ENCODE measurements around the gene TBC1D1.
"Not testable (repeated sequence)": the region's sequence is repeated elsewhere in the genome, so short reads cannot be mapped to it uniquely, and the experiment has no call there.

The TBC1D1 gene

DNA sequence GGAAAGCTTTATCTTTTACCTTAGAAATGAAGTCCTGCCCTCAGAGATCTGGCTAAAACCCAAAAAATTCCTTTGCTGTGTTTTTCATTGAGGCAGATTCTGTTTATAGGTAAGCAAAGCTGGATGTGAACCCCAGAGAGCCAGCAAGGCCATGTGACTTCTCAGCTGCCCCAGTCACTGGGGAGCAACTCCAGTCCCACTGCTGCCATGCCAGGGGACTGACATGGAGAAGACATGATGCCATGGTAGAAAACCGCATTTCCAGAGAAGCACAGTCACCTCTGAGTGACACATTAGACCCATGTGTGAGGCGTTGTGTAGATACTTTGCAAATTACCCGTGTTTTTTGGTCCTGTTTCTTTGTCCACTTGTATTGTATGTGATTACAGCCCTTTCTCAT lies 114.8 kb downstream of the TBC1D1 start:
- Mint-ChIP-seq H3K4me1 (ENCODE audit: low read depth) (peaks cover 13% of the 10 kb centered on the region), H3K4me3 (no peak overlapping the region), H3K36me3 (ENCODE audit: low read depth) (no peaks in the 10 kb centered on the region), H3K27ac (no peak overlapping the region), H3K9me3 (no peaks in the 10 kb centered on the region), H3K27me3 (ENCODE audit: low read depth) (no peaks in the 10 kb centered on the region)

DNA sequence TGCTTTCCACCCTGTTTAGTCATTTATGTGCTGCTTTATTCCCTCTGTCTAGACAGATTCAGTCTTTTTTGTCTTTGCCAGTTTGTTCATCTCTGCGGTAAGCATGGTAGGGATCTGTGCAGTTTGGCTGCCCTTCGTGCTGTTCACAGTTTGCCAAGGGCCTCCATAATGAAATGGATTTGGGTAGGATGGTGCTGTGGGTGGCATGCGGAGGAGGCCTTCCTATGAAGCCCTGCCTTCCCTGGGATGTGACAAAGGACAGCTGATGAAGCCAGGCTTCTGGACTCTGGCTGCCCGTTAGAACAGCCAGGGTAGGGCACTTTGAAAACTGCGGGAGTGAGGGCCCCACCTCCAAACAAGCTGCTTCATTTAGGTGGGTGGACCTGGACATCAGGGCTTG lies 116.8 kb downstream of the TBC1D1 start:
- no peak overlapping the region for H3K27ac Mint-ChIP-seq
- H3K4me1 Mint-ChIP-seq (ENCODE audit: low read depth): peaks cover 15% of the 10 kb centered on the region
- H3K27me3 Mint-ChIP-seq (ENCODE audit: low read depth): no peaks in the 10 kb centered on the region
- no peak overlapping the region for H3K4me3 Mint-ChIP-seq
- no peaks in the 10 kb centered on the region for H3K36me3 Mint-ChIP-seq (ENCODE audit: low read depth)
- H3K9me3 Mint-ChIP-seq: no peaks in the 10 kb centered on the region

DNA sequence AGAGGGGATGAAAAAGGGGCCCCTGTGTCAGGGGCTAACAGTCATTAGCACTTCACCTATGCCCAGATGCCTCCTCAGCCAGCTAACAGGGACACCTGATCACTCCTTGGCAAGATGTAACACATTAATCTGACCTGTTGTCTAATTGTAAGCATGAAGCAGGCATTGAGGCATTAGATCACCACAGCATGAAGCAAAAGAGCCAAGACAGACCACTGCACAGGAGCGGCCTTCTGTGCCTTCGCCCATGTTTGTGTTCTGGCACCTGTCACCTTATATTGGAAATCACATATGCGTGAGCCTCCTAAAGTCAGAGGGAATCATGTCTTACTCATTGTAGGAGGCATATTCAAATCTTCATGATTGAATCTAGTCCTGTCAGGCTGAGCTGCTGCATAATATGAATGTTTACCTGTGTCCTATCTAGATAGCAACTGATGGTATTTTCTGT lies 117.7 kb downstream of the TBC1D1 start:
- H3K4me1 Mint-ChIP-seq (ENCODE audit: low read depth): peaks cover 11% of the 10 kb centered on the region

DNA sequence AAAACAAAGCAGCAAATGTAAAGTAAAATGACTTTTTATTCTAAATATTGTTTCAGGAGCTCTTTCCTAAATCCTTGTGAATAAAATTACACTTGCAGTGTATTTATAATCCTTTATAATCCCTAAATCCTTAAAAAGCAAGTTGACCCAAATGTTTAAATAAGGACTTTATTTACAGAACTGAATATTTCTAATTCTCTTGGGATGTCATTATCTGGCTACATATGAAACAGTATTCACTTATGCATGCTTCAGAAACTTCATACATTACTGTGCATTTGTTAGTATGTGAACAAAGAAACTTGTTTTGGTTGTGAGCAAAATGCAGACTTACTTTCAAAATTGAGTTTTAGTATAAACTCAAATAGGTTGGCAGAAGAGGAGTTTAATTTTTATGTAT lies 118.5 kb downstream of the TBC1D1 start:
- no peaks in the 10 kb centered on the region for H3K9me3 Mint-ChIP-seq
- peaks cover 11% of the 10 kb centered on the region for H3K4me1 Mint-ChIP-seq (ENCODE audit: low read depth)
- H3K27ac Mint-ChIP-seq: no peak overlapping the region
- H3K4me3 Mint-ChIP-seq: no peak overlapping the region
- no peaks in the 10 kb centered on the region for H3K36me3 Mint-ChIP-seq (ENCODE audit: low read depth)
- H3K27me3 Mint-ChIP-seq (ENCODE audit: low read depth): no peaks in the 10 kb centered on the region

More for the DNA sequence above, 117.7 kb downstream of the TBC1D1 start:
- H3K36me3 Mint-ChIP-seq (ENCODE audit: low read depth): no peaks in the 10 kb centered on the region
- no peaks in the 10 kb centered on the region for H3K9me3 Mint-ChIP-seq
- no peak overlapping the region for H3K27ac Mint-ChIP-seq
- H3K27me3 Mint-ChIP-seq (ENCODE audit: low read depth): no peaks in the 10 kb centered on the region
- H3K4me3 Mint-ChIP-seq: no peak overlapping the region

DNA sequence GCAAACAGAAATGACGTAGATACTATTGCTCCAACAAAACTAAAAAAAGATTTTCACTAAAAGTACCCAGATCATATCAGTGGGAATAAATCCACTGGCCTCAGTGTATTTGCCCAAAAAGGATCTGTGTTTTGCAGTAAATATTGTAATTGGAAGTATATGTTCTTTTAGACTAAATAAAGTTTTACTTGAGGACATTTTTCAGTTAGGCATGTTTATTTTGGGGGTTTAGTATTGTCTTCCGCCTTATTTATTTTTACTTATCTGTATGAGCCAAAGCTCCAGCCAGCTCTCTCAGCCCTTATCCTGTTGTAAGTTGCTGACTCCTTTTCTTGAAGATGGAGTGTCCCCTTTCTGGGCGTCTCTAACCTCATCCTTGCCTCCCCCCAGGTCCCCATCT lies 119.1 kb downstream of the TBC1D1 start:
- no peaks in the 10 kb centered on the region for H3K27me3 Mint-ChIP-seq (ENCODE audit: low read depth)
- no peak overlapping the region for H3K4me3 Mint-ChIP-seq
- H3K9me3 Mint-ChIP-seq: no peaks in the 10 kb centered on the region
- H3K27ac Mint-ChIP-seq: no peak overlapping the region
- peaks cover 11% of the 10 kb centered on the region for H3K4me1 Mint-ChIP-seq (ENCODE audit: low read depth)
- no peaks in the 10 kb centered on the region for H3K36me3 Mint-ChIP-seq (ENCODE audit: low read depth)

DNA sequence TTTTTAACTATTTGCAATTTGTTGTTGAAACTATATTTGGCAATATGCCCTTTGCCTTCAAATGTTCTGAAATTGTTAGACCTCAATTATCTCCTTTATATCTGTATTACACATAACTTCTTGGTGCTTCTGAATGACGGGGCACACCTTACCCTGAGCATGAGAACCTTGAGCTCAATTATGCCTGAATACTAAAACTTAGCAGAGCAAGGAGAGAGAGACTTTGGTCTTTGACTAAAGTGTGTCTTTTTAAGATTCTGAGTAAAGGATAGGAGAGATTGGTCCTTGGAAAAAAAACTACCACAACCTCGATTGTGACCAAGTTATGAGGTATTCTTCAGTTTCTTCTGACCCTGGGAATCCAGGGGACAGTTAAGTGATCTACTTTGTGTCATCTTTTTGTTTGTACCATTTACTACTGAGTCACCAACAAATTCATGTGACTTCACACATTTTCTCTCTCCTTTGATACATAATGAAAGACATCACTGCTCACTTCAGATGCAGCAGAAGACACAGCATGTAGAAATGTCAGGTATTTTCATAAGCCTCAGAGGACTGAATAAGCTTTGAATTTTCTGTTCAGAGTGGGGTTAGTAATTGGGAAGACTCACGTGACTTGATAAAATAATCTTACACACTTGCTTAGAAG lies 120.8 kb downstream of the TBC1D1 start:
- H3K4me1 Mint-ChIP-seq (ENCODE audit: low read depth): peaks cover 5% of the 10 kb centered on the region
- no peak overlapping the region for H3K4me3 Mint-ChIP-seq
- H3K9me3 Mint-ChIP-seq: no peaks in the 10 kb centered on the region
- no peak overlapping the region for H3K27ac Mint-ChIP-seq
- no peaks in the 10 kb centered on the region for H3K27me3 Mint-ChIP-seq (ENCODE audit: low read depth)
- H3K36me3 Mint-ChIP-seq (ENCODE audit: low read depth): peaks cover 2% of the 10 kb centered on the region

DNA sequence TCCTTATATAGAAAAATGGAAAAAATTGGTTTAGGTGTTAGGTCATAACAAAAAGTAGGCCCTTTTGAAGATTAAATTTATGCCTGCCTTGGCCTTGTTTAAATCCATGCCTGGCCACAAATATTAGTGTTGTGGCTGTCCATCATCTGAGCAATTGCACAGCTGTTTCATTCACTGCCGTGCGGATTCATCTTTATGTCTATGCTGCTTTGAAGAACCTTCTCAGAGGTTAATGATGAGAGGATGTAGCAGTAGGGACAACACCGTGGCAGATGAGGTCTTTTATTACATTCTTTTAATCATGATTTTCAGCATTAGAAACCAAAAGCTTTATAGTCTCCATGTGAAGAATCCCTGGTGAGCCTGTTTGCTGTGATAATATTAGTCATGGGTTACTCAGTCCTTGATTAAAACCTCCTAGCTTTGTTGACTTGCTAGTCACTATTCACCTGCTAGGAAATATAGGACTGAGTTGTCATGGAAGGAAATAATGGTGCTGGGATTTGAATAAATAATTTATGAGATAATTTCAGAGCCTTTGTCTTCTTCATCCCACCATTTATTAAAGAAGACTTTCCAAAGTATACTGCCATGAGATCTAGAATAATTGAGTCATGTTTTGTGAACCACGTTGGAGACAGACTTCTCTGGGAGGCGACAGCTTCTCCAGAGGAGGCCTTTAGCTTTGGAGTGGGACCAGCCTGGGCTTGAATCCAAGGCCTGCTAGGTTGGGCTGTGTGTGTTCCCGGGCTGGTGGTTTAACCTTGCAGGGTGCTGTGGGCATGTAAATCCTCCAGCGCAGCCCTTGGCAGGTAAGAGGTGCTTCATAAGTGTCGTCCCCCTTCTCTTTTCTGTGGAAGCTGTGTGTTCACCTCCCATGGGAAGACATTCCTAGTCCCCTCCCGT lies 122.8 kb downstream of the TBC1D1 start:
- H3K9me3 Mint-ChIP-seq: no peaks in the 10 kb centered on the region
- H3K4me3 Mint-ChIP-seq: no peak overlapping the region
- peaks cover 5% of the 10 kb centered on the region for H3K4me1 Mint-ChIP-seq (ENCODE audit: low read depth)

DNA sequence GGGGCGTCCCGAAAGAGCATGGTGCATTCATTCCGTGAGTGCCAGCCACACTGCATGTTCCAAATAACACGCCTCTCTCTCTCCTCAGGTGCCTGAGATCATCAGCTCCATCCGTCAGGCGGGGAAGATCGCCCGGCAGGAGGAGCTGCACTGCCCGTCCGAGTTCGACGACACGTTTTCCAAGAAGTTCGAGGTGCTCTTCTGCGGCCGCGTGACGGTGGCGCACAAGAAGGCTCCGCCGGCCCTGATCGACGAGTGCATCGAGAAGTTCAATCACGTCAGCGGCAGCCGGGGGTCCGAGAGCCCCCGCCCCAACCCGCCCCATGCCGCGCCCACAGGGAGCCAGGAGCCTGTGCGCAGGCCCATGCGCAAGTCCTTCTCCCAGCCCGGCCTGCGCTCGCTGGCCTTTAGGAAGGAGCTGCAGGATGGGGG lies 123.6 kb downstream of the TBC1D1 start:
- Mint-ChIP-seq H3K27me3 (ENCODE audit: low read depth) (no peaks in the 10 kb centered on the region), H3K4me3 (no peak overlapping the region), H3K4me1 (ENCODE audit: low read depth) (peaks cover 5% of the 10 kb centered on the region), H3K36me3 (ENCODE audit: low read depth) (peaks cover 11% of the 10 kb centered on the region), H3K27ac (no peak overlapping the region), H3K9me3 (no peaks in the 10 kb centered on the region)

More for the DNA sequence above, 122.8 kb downstream of the TBC1D1 start:
- H3K27ac Mint-ChIP-seq: no peak overlapping the region
- H3K27me3 Mint-ChIP-seq (ENCODE audit: low read depth): no peaks in the 10 kb centered on the region
- peaks cover 10% of the 10 kb centered on the region for H3K36me3 Mint-ChIP-seq (ENCODE audit: low read depth)

DNA sequence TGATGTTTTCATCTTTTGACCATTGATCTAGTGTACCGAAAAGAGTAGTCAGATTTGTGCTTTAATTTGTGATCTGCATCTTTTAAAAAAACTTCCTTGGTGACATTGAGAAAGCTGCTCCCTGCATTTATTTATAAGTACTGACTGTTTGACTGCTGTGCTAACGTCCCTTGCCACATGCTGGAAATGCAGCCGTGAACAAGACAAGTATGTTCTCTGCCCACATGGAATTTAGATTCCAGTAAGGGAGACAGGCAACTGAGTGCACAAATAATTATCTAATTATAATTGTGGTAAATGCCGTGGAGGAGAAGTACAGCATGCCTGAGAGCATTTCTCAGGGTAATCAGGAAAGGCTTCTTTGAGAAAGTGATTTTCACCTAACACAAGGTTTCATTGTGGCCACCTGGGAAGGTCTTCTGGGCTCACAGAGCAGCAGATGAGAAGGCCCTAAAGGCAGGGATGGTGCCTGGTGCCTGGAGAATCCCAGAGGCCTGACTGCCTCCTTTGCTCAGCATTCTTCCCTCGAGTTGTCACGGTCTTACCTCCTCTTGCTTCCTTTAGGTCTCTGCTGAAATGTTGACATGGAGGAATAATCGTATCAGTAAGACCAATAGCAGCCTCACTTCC lies 125.1 kb downstream of the TBC1D1 start:
- peaks cover 18% of the 10 kb centered on the region for H3K36me3 Mint-ChIP-seq (ENCODE audit: low read depth)

DNA sequence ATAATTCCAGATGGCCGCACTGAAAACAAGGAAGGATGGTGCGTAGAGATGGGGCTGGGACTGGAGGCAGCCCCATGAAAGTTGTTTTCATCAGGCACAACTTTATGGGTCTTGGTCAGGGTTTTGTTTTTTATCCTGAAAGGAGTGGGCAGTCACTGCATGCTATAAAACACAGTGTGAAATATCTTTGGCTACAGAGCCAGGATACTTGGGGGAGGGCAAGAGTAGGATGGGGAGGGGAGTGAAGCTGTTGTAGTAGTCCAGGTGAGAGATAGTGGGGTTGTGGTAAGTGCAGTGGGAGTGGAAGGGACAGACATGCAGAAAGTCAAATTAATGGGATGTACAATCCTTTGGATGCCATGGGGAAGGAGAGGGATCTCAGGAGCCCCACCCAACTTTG lies 125.8 kb downstream of the TBC1D1 start:
- Mint-ChIP-seq H3K27ac (no peak overlapping the region), H3K36me3 (ENCODE audit: low read depth) (peaks cover 25% of the 10 kb centered on the region), H3K27me3 (ENCODE audit: low read depth) (no peaks in the 10 kb centered on the region), H3K4me1 (ENCODE audit: low read depth) (no peaks in the 10 kb centered on the region), H3K4me3 (no peak overlapping the region), H3K9me3 (peaks cover 4% of the 10 kb centered on the region)

More for the DNA sequence above, 125.1 kb downstream of the TBC1D1 start:
- peaks cover 1% of the 10 kb centered on the region for H3K4me1 Mint-ChIP-seq (ENCODE audit: low read depth)
- no peaks in the 10 kb centered on the region for H3K27me3 Mint-ChIP-seq (ENCODE audit: low read depth)
- H3K27ac Mint-ChIP-seq: no peak overlapping the region
- H3K4me3 Mint-ChIP-seq: no peak overlapping the region
- H3K9me3 Mint-ChIP-seq: peaks cover 4% of the 10 kb centered on the region

DNA sequence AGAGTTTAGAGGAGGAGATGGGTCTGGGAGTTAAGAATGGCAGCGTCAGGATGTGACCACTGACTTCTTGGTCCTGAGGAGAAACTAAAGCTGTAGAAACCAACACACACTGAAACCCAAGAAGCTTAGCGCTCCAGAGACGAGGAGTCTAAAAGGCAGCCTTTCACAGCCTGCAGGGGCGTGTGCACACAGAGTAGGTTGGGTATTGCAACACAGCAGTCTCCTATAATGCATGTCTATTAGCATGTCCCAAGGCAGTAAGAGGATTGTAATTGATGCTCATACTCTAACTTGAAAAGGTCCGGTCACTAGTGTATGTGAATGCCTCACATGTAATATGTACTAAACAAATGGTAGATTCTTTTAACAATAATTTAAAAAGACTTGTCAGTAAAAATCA lies 126.7 kb downstream of the TBC1D1 start:
- peaks cover 34% of the 10 kb centered on the region for H3K36me3 Mint-ChIP-seq (ENCODE audit: low read depth)
- no peak overlapping the region for H3K27ac Mint-ChIP-seq
- no peak overlapping the region for H3K4me3 Mint-ChIP-seq
- no peaks in the 10 kb centered on the region for H3K4me1 Mint-ChIP-seq (ENCODE audit: low read depth)
- no peaks in the 10 kb centered on the region for H3K27me3 Mint-ChIP-seq (ENCODE audit: low read depth)
- H3K9me3 Mint-ChIP-seq: peaks cover 4% of the 10 kb centered on the region

DNA sequence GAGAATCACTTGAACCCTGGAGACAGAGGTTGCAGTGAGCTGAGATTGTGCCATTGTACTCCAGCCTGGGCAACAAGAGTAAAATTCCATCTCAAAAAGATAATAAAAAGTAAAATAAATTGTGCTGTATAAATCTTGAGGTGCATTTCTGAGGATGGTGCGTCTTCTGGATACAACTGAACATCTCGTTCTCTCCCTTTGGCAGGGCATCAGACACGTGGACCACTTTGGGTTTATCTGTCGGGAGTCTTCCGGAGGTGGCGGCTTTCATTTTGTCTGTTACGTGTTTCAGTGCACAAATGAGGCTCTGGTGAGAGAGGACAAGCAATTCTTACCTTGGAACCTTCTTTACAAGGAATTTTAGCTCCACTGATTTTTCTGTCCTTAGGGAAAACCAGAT lies 129.5 kb downstream of the TBC1D1 start:
- no peak overlapping the region for H3K27ac Mint-ChIP-seq
- H3K27me3 Mint-ChIP-seq (ENCODE audit: low read depth): no peaks in the 10 kb centered on the region

DNA sequence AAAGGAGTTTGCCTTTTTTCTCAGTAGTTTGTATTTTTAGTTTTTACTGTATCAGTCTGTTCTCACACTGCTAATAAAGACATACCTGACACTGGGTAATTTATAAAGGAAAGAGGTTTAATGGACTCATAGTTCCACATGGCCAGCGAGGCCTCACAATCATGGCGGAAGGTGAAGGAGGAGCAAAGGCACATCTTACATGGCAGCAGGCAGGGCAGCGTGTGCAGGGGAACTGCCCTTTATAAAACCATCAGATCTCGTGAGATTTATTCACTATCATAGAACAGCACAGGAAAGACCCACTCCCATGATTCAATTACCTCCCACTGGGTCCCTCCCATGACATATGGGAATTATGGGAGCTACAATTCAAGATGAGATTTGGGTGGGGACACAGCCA lies 130.1 kb downstream of the TBC1D1 start:
- H3K36me3 Mint-ChIP-seq (ENCODE audit: low read depth): peaks cover 33% of the 10 kb centered on the region

More for the DNA sequence above, 129.5 kb downstream of the TBC1D1 start:
- Mint-ChIP-seq H3K36me3 (ENCODE audit: low read depth) (peaks cover 34% of the 10 kb centered on the region), H3K4me1 (ENCODE audit: low read depth) (no peaks in the 10 kb centered on the region), H3K9me3 (peaks cover 4% of the 10 kb centered on the region), H3K4me3 (no peak overlapping the region)

DNA sequence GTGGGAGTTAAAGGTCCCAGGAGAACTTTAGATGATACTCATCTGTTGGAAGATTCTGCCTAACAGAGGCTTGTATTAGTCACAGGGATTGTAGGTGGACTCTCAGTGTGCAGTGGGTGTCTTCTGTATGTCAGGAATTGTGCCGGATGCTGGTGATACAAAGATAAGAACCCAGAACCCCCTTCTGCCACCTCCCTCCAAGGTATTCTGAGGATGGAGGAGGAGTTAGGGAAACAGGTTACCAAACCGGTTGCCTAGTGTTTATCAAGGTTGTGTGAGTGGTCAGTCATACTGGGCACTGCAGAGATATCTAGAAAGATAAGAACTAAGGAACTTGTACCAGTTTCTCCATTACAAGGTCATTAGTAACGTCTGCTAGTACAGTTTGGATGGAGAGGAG lies 130.9 kb downstream of the TBC1D1 start:
- Mint-ChIP-seq H3K4me3 (no peak overlapping the region), H3K27ac (no peak overlapping the region), H3K27me3 (ENCODE audit: low read depth) (no peaks in the 10 kb centered on the region), H3K4me1 (ENCODE audit: low read depth) (no peaks in the 10 kb centered on the region), H3K9me3 (peaks cover 4% of the 10 kb centered on the region), H3K36me3 (ENCODE audit: low read depth) (peaks cover 31% of the 10 kb centered on the region)

More for the DNA sequence above, 130.1 kb downstream of the TBC1D1 start:
- not testable (repeated sequence) for H3K27me3 Mint-ChIP-seq (ENCODE audit: low read depth); H3K9me3 Mint-ChIP-seq; H3K4me3 Mint-ChIP-seq; H3K4me1 Mint-ChIP-seq (ENCODE audit: low read depth); H3K27ac Mint-ChIP-seq

Measured in T-helper 1 cell treated with Interleukin-12 subunit alpha and Interleukin-12 subunit beta and Interleukin-4 antibody, amounts not matched to agents 30 μg/mL and 1 μg/mL, for 36 hours (primary cell).